K562 treated with DMSO at 1 percent for 4 hours (cell line): ENCODE results near the gene MYOT. TPM values are rescaled to one million over a fixed set of nuclear protein-coding genes. Genes with fewer than 3 reads are reported as not detected.

ENCODE experiments used
- total RNA-seq: library from RNA; unstranded; fragments of 300-600 nt; gene quantifications from 2 replicates; pipeline ENCODE4 v1.2.3, GENCODE V29; 2022; ENCODE audit not compliant: insufficient read depth

The MYOT gene
- total RNA-seq: not detected in 2 replicates

GRCh38 chr5:137867664-137868063, at the start of gene MYOT:
Gene MYOT, plus strand, starts transcription at chr5:137867860. Its CDS starts 2,792 bp downstream, at chr5:137870652.

GRCh38 chr5:137888863-137889759, 21.5 kb downstream of the MYOT start, which contains the start of gene PKD2L2:
Gene PKD2L2, plus strand, starts transcription at chr5:137889457. Its CDS starts 35 bp downstream, at chr5:137889492.

Other genes starting within 250 kb of the MYOT start
- gene KLHL3, start 131.8 kb upstream of the MYOT start, total RNA-seq: 0.75 and 1.1 TPM in 2 replicates
- 36.4 and 39.3 TPM in 2 replicates for gene HNRNPA0, start 113.5 kb upstream of the MYOT start, total RNA-seq
- not detected in 2 replicates for gene PKD2L2, start 21.6 kb downstream of the MYOT start, total RNA-seq
- 13.7 and 25.3 TPM in 2 replicates for gene FAM13B, start 165.2 kb downstream of the MYOT start, total RNA-seq
- not detected in 2 replicates for gene WNT8A, start 216.2 kb downstream of the MYOT start, total RNA-seq